Measurements from ENCODE around the gene PDSS1.
A peak's percentile ranks its signal among the peaks of the same experiment; 100 is the strongest.

The PDSS1 gene

GRCh38 chr10:26698909-26699308 is 1.4 kb downstream of the PDSS1 start:
- no peak for DNase-seq (ENCODE audit: low read depth in 2 of 2)

- no peak for DNase-seq (ENCODE audit: low read depth in 2 of 2)
Measured at GRCh38 chr10:26699631-26700030, 2.1 kb downstream of the PDSS1 start.

- DNase-seq (ENCODE audit: low read depth in 2 of 2) = no peak
Measured at GRCh38 chr10:26700884-26701630, 3.6 kb downstream of the PDSS1 start.

- no peak for DNase-seq (ENCODE audit: low read depth in 2 of 2)
Measured at GRCh38 chr10:26703096-26703495, 5.6 kb downstream of the PDSS1 start.

GRCh38 chr10:26703974-26704373 is 6.5 kb downstream of the PDSS1 start:
- no peak for DNase-seq (ENCODE audit: low read depth in 2 of 2)

GRCh38 chr10:26706206-26706605 is 8.7 kb downstream of the PDSS1 start:
- DNase-seq (ENCODE audit: low read depth in 2 of 2) = no peak

- DNase-seq (ENCODE audit: low read depth in 2 of 2) = no peak
Measured at GRCh38 chr10:26706936-26707335, 9.4 kb downstream of the PDSS1 start.

- DNase-seq (ENCODE audit: low read depth in 2 of 2) = no peak
Measured at GRCh38 chr10:26711324-26711723, 13.8 kb downstream of the PDSS1 start.

- no peak for DNase-seq (ENCODE audit: low read depth in 2 of 2)
Measured at GRCh38 chr10:26714415-26715136, 17.1 kb downstream of the PDSS1 start.

GRCh38 chr10:26715137-26715487 is 17.6 kb downstream of the PDSS1 start:
- no peak for DNase-seq (ENCODE audit: low read depth in 2 of 2)

GRCh38 chr10:26717476-26717875 is 20.0 kb downstream of the PDSS1 start:
- DNase-seq (ENCODE audit: low read depth in 2 of 2) = no peak

- no peak for DNase-seq (ENCODE audit: low read depth in 2 of 2)
Measured at GRCh38 chr10:26721561-26721960, 24.1 kb downstream of the PDSS1 start.

GRCh38 chr10:26723016-26723415 is 25.5 kb downstream of the PDSS1 start:
- DNase-seq (ENCODE audit: low read depth in 2 of 2) = no peak

- DNase-seq (ENCODE audit: low read depth in 2 of 2) = peak; percentile 25 to 32
Measured at GRCh38 chr10:26725837-26726727, 28.6 kb downstream of the PDSS1 start.

- DNase-seq (ENCODE audit: low read depth in 2 of 2) = no peak
Measured at GRCh38 chr10:26727005-26727404, 29.5 kb downstream of the PDSS1 start.

GRCh38 chr10:26728957-26729356 is 31.5 kb downstream of the PDSS1 start:
- no peak for DNase-seq (ENCODE audit: low read depth in 2 of 2)

GRCh38 chr10:26729395-26729794 is 31.9 kb downstream of the PDSS1 start:
- DNase-seq (ENCODE audit: low read depth in 2 of 2) = no peak

GRCh38 chr10:26730552-26730951 is 33.1 kb downstream of the PDSS1 start:
- no peak for DNase-seq (ENCODE audit: low read depth in 2 of 2)

GRCh38 chr10:26733750-26734568 is 36.5 kb downstream of the PDSS1 start:
- DNase-seq (ENCODE audit: low read depth in 2 of 2) = no peak

GRCh38 chr10:26735435-26735834 is 37.9 kb downstream of the PDSS1 start:
- no peak for DNase-seq (ENCODE audit: low read depth in 2 of 2)

- DNase-seq (ENCODE audit: low read depth in 2 of 2) = no peak
Measured at GRCh38 chr10:26737730-26738129, 40.2 kb downstream of the PDSS1 start.

Data from stimulated activated CD4-positive, alpha-beta T cell treated with anti-CD3 and anti-CD28 coated beads, Interleukin-1b, Interleukin-23, amount 100 ng/mL, for 4 hours (primary cell).